ENCODE results near the gene RDH11.
"Not testable (repeated sequence)": the region's sequence is repeated elsewhere in the genome, so short reads cannot be mapped to it uniquely, and the experiment has no call there.

Gene RDH11

GRCh38 chr14:67701492-67701891 lies 5.9 kb upstream of the RDH11 start, which contains the start of gene RDH12:
Gene RDH12 (plus strand): TSS chr14:67701886. CDS start chr14:67722643, 20,757 bp downstream.
- POLR2A ChIA-PET = interaction anchor here (0.7 to 1.4 kb wide), 2 partner anchors 26 to 276 kb away, joined by 3 to 4 read pairs; no protein-coding TSS in a partner anchor
- not testable (repeated sequence) for H3K27ac ChIP-seq (ENCODE audit: extremely low read depth, low read depth, low read length); H3K36me3 ChIP-seq (ENCODE audit: control insufficient read depth in 2 of 2, insufficient read depth in 1 of 2, low read length in 2 of 2); H3K4me3 ChIP-seq (ENCODE audit: low read depth, low read length); H3K4me1 ChIP-seq (ENCODE audit: control insufficient read depth, insufficient read depth, low read length); H3K9me3 ChIP-seq (ENCODE audit: control insufficient read depth, insufficient read depth, low read depth, low read length)
- TF ChIP-seq ZBTB49 (tag by site-specific recombination; IDR thresholded peaks at IDR 0.05; ENCODE audit: low read depth) = peak; percentile 93
- CTCF ChIA-PET = interaction anchor here (0.6 to 7.9 kb wide), 6 partner anchors 28 to 1354 kb away, joined by 3 to 131 read pairs (median 6); no protein-coding TSS in a partner anchor

DNA sequence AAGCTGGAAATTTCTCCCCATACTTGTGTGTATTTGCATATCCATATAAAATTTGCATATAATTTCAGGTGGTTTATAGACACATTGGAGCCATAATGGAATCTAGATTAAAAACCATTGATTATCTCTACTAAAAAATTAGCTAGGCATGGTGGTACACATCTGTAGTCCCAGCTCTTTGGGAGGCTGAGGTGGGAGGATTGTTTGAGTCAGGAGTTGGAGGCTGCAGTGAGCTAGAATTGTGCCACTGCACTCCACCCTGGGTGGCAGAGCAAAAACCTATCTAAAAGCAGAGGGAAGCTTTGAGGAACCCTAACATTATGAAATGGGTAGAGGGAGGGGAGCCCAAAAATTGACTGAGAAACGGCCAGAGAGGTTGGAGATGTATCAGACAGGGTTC lies 2.6 kb upstream of the RDH11 start:
- ChIA-PET CTCF (interaction anchor here (1.1 kb wide), 1 partner anchor 271 kb away, joined by 3 read pairs; no protein-coding TSS in a partner anchor), POLR2A (no interaction called here)
- Histone ChIP-seq H3K4me1 (ENCODE audit: control insufficient read depth, insufficient read depth, low read length) (peaks cover 5% of the 10 kb centered on the region; the same call in 1 of the 2 replicates), H3K9me3 (ENCODE audit: control insufficient read depth, insufficient read depth, low read depth, low read length) (no peaks in the 10 kb centered on the region), H3K36me3 (ENCODE audit: control insufficient read depth in 2 of 2, insufficient read depth in 1 of 2, low read length in 2 of 2) (peaks cover 0 to 4% of the 10 kb centered on the region in 2 experiments; a peak in 2 of 3 replicates), H3K4me3 (ENCODE audit: low read depth, low read length) (no peak overlapping the region), H3K27ac (ENCODE audit: extremely low read depth, low read depth, low read length) (no peak overlapping the region)
- no peak for TF ChIP-seq ZNF148 (tag by site-specific recombination; IDR thresholded peaks at IDR 0.05; ENCODE audit: borderline replicate concordance)
- no peak for TF ChIP-seq ZFP69B (tag by site-specific recombination; IDR thresholded peaks at IDR 0.05)
- no peak for TF ChIP-seq ZBTB49 (tag by site-specific recombination; IDR thresholded peaks at IDR 0.05; ENCODE audit: low read depth)
- TF ChIP-seq, protein P1, sequence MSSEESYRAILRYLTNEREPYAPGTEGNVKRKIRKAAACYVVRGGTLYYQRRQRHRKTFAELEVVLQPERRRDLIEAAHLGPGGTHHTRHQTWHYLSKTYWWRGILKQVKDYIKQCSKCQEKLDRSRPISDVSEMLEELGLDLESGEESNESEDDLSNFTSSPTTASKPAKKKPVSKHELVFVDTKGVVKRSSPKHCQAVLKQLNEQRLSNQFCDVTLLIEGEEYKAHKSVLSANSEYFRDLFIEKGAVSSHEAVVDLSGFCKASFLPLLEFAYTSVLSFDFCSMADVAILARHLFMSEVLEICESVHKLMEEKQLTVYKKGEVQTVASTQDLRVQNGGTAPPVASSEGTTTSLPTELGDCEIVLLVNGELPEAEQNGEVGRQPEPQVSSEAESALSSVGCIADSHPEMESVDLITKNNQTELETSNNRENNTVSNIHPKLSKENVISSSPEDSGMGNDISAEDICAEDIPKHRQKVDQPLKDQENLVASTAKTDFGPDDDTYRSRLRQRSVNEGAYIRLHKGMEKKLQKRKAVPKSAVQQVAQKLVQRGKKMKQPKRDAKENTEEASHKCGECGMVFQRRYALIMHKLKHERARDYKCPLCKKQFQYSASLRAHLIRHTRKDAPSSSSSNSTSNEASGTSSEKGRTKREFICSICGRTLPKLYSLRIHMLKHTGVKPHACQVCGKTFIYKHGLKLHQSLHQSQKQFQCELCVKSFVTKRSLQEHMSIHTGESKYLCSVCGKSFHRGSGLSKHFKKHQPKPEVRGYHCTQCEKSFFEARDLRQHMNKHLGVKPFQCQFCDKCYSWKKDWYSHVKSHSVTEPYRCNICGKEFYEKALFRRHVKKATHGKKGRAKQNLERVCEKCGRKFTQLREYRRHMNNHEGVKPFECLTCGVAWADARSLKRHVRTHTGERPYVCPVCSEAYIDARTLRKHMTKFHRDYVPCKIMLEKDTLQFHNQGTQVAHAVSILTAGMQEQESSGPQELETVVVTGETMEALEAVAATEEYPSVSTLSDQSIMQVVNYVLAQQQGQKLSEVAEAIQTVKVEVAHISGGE (tag by site-specific recombination; conservative IDR thresholded peaks at IDR 0.05; ENCODE audit: low read depth) = no peak
- no peak for TF ChIP-seq ZNF510 (tag by site-specific recombination; IDR thresholded peaks at IDR 0.05; ENCODE audit: insufficient replicate concordance)
- no peak for TF ChIP-seq ZNF843 (tag by site-specific recombination; IDR thresholded peaks at IDR 0.05)
- no peak for TF ChIP-seq ZNF76 (tag by site-specific recombination; IDR thresholded peaks at IDR 0.05; ENCODE audit: borderline replicate concordance, low read depth)
- no peak for TF ChIP-seq ZNF302 (tag by site-specific recombination; IDR thresholded peaks at IDR 0.05; ENCODE audit: low read depth)
- TF ChIP-seq ZNF112 (tag by site-specific recombination; IDR thresholded peaks at IDR 0.05) = no peak
- TF ChIP-seq ZNF639 (tag by site-specific recombination; IDR thresholded peaks at IDR 0.05) = no peak
- no peak for TF ChIP-seq ZNF473 (tag by site-specific recombination; IDR thresholded peaks at IDR 0.05)
- TF ChIP-seq, protein P2, sequence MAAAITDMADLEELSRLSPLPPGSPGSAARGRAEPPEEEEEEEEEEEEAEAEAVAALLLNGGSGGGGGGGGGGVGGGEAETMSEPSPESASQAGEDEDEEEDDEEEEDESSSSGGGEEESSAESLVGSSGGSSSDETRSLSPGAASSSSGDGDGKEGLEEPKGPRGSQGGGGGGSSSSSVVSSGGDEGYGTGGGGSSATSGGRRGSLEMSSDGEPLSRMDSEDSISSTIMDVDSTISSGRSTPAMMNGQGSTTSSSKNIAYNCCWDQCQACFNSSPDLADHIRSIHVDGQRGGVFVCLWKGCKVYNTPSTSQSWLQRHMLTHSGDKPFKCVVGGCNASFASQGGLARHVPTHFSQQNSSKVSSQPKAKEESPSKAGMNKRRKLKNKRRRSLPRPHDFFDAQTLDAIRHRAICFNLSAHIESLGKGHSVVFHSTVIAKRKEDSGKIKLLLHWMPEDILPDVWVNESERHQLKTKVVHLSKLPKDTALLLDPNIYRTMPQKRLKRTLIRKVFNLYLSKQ (tag by site-specific recombination; IDR thresholded peaks at IDR 0.05; ENCODE audit: borderline replicate concordance) = no peak
- no peak for TF ChIP-seq ZNF16 (tag by site-specific recombination; IDR thresholded peaks at IDR 0.05; ENCODE audit: low read depth)
- no peak for TF ChIP-seq ZNF768 (tag by site-specific recombination; IDR thresholded peaks at IDR 0.05)
- TF ChIP-seq ZNF146 (tag by site-specific recombination; IDR thresholded peaks at IDR 0.05) = no peak
- no peak for TF ChIP-seq ZSCAN23 (tag by site-specific recombination; IDR thresholded peaks at IDR 0.05)
- TF ChIP-seq ZNF426 (tag by site-specific recombination; IDR thresholded peaks at IDR 0.05) = no peak
- TF ChIP-seq, protein P3, sequence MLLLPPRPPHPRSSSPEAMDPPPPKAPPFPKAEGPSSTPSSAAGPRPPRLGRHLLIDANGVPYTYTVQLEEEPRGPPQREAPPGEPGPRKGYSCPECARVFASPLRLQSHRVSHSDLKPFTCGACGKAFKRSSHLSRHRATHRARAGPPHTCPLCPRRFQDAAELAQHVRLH (tag by site-specific recombination; IDR thresholded peaks at IDR 0.05) = no peak
- TF ChIP-seq GLIS2 (tag by site-specific recombination; IDR thresholded peaks at IDR 0.05) = no peak

All from HEK293 (cell line).